Measurements from ENCODE around the gene RBM47.

RBM47 gene

DNA sequence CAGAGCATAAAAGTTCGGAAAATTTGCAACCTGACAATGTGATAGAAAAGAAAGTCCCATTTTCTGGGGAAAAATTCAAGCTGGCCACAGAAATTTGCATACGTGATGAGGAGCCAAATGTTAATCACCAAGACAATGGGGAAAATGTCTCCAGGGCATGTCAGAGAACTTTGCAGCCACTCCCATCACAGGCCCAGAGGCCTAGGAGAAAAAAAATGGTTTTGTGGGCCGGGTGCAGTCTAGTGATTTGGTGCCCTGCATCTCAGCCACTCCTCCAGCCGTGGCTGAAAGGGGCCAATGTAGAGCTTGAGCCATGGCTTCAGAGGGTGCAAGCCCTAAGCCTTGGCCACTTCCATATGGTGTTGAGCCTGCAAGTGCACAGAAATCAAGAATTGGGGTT is 223.3 kb downstream of the RBM47 start:
- TF ChIP-seq, protein P1, sequence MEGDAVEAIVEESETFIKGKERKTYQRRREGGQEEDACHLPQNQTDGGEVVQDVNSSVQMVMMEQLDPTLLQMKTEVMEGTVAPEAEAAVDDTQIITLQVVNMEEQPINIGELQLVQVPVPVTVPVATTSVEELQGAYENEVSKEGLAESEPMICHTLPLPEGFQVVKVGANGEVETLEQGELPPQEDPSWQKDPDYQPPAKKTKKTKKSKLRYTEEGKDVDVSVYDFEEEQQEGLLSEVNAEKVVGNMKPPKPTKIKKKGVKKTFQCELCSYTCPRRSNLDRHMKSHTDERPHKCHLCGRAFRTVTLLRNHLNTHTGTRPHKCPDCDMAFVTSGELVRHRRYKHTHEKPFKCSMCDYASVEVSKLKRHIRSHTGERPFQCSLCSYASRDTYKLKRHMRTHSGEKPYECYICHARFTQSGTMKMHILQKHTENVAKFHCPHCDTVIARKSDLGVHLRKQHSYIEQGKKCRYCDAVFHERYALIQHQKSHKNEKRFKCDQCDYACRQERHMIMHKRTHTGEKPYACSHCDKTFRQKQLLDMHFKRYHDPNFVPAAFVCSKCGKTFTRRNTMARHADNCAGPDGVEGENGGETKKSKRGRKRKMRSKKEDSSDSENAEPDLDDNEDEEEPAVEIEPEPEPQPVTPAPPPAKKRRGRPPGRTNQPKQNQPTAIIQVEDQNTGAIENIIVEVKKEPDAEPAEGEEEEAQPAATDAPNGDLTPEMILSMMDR (IDR thresholded peaks at IDR 0.05; ENCODE audit: extremely low read depth, insufficient read depth, missing control alignments): no peak
- no peak for DNase-seq (ENCODE audit: low spot score)
- in situ Hi-C loops (cut with MboI; ENCODE audit: low pct_unique_long_range_greater_than_20kb, low sequenced_read_pairs, unreplicated experiment): no loop called here

DNA sequence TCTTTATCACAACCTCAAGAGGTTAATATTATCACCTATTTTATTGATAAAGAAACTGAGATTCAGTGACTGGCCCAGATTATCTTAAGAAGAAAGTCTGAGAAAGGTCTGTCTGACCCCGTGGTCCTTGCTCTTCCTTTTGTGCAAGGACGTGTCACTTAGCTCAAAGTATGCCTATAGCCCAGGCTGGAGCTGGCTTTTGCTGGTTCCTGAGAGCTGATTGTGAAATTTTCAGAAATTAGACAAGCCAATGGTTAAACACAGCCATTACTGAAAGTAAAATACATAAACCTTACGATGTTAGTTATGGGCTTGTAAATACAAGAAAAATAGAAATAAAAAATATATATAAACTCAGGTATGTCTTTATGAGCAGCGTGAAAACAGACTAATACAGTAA is 224.5 kb downstream of the RBM47 start:
- DNase-seq (ENCODE audit: low spot score): no peak
- in situ Hi-C loops (cut with MboI; ENCODE audit: low pct_unique_long_range_greater_than_20kb, low sequenced_read_pairs, unreplicated experiment): no loop called here
- TF ChIP-seq, protein P1 (IDR thresholded peaks at IDR 0.05; ENCODE audit: extremely low read depth, insufficient read depth, missing control alignments): no peak

DNA sequence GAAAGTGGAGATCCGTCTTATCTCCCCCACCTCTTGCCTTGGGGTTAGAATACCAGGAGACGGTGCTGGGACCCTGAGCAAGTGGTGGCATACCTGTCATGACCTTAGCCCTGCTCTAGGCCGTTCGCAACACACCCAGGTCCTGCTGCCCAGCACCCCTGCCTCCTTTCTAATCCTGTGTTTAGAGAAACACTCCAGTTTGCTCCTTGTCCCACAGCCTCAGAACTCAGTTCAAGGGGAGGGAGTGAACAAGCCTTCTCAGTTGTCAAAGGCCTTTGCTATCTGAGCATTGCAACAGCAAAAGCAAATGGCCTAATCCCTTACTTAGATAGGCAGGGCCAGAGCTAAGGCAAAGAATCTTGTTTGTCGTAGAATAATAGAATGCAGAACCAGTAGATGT is 226.6 kb downstream of the RBM47 start:
- in situ Hi-C loops (cut with MboI; ENCODE audit: low pct_unique_long_range_greater_than_20kb, low sequenced_read_pairs, unreplicated experiment): no loop called here
- no peak for DNase-seq (ENCODE audit: low spot score)
- TF ChIP-seq, protein P1 (IDR thresholded peaks at IDR 0.05; ENCODE audit: extremely low read depth, insufficient read depth, missing control alignments): no peak

DNA sequence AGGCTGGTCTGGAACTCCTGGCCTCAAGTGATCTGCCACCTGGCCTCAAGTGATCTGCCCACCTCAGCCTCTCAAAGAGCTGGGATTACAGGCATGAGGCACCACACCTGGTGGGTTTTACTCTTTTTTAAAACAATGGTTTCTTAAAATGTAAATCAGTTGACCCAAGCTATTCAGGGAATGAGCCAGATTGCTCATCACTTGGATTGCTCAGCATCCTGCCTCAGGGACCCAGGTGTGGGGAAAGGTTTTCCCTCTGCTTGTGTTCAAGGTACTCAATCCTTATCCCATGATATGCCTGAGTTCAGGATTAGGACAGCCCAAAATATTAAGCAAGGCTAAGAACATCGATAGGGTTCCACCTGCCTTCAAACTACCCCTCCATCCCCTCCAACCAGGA is 227.1 kb downstream of the RBM47 start:
- in situ Hi-C loops (cut with MboI; ENCODE audit: low pct_unique_long_range_greater_than_20kb, low sequenced_read_pairs, unreplicated experiment): no loop called here
- TF ChIP-seq, protein P1 (IDR thresholded peaks at IDR 0.05; ENCODE audit: extremely low read depth, insufficient read depth, missing control alignments): no peak

DNA sequence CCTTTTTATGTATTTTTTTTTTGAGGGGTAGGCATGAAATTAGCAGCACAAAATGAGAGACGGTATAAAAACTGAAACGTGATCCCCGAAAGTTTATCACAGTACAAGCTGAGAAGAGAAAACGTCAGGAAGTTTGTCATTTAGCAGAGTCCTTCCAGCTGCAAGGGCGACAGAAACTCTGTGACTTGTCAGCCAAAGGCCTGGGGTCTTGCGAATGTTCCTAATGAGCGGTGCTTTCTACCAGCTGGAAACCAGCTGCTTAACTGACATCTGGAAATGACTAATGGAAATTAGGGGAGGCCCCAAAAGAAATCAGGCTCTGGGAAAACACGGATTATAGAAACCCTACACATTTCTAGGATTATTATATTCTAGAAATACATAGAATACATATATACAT is 228.0 kb downstream of the RBM47 start:
- in situ Hi-C loops (cut with MboI; ENCODE audit: low pct_unique_long_range_greater_than_20kb, low sequenced_read_pairs, unreplicated experiment): no loop called here
- TF ChIP-seq, protein P1 (IDR thresholded peaks at IDR 0.05; ENCODE audit: extremely low read depth, insufficient read depth, missing control alignments): no peak
- DNase-seq (ENCODE audit: low spot score): no peak

More for the DNA sequence above, 227.1 kb downstream of the RBM47 start:
- no peak for DNase-seq (ENCODE audit: low spot score)

DNA sequence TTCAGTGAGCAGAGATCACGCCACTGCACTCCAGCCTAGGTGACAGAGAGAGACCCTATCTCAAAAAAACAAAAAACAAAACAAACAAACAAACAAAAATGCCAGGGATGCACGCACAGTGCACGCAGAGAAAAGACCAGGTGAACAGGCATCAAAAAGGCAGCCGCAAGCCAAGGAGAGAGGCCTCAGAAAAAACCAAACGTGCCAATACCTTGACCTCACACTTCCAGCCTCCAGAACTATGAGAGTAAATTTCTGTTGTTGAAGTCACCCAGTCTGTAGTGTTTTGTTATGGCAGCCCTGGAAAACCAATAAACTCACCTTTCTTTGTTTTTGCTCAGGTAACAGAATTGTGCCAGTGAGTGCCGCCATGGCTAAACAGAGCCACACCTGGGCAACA is 228.6 kb downstream of the RBM47 start:
- TF ChIP-seq, protein P1 (IDR thresholded peaks at IDR 0.05; ENCODE audit: extremely low read depth, insufficient read depth, missing control alignments): no peak
- no peak for DNase-seq (ENCODE audit: low spot score)
- in situ Hi-C loops (cut with MboI; ENCODE audit: low pct_unique_long_range_greater_than_20kb, low sequenced_read_pairs, unreplicated experiment): no loop called here

DNA sequence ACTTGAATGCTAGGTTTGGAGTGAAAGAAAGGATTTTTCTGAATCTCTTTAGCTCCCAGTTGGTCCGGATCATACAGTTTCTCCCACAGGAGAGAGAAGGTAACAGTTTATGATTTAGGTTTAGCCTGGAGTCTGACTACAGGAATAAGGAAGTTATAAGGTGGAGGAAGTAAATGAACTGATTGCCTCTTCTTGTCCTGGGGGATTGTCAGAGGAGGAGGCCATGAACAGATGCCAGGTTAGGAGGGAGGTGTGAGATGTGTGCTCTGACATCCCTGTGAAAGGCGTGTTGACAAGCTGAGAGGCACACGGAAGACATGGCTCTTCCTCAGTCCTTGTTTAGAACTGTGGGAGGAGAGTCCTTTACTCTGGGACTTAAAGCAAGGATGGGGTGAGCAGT is 230.1 kb downstream of the RBM47 start:
- TF ChIP-seq, protein P1 (IDR thresholded peaks at IDR 0.05; ENCODE audit: extremely low read depth, insufficient read depth, missing control alignments): no peak
- no peak for DNase-seq (ENCODE audit: low spot score)
- in situ Hi-C loops (cut with MboI; ENCODE audit: low pct_unique_long_range_greater_than_20kb, low sequenced_read_pairs, unreplicated experiment): no loop called here

Measured in GM13977 (cell line).